ENCODE results near the gene BRD3OS.

DNA sequence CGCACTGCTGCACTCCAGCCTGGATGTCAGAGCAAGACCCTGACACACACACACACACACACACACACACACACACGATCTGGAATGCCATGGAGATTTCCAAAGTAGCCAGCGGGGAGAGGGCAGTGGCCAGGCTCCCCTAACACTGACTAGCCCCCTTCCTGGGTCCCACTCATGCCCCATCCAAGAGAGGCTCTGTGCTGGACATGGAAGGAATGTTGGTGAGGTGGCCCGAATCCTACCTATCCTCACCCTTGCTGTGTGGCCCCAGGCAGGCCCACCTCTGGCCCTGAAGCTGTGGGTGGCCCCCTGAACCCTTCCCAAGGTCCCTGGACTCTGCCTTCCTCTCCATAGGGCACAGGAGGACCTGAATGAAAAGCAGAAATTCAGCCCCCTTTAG, 35.3 kb downstream of the BRD3OS start:
- TF ChIP-seq, protein P1, sequence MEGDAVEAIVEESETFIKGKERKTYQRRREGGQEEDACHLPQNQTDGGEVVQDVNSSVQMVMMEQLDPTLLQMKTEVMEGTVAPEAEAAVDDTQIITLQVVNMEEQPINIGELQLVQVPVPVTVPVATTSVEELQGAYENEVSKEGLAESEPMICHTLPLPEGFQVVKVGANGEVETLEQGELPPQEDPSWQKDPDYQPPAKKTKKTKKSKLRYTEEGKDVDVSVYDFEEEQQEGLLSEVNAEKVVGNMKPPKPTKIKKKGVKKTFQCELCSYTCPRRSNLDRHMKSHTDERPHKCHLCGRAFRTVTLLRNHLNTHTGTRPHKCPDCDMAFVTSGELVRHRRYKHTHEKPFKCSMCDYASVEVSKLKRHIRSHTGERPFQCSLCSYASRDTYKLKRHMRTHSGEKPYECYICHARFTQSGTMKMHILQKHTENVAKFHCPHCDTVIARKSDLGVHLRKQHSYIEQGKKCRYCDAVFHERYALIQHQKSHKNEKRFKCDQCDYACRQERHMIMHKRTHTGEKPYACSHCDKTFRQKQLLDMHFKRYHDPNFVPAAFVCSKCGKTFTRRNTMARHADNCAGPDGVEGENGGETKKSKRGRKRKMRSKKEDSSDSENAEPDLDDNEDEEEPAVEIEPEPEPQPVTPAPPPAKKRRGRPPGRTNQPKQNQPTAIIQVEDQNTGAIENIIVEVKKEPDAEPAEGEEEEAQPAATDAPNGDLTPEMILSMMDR (IDR thresholded peaks at IDR 0.05), result no peak
- no peak for TF ChIP-seq POLR2A (IDR thresholded peaks at IDR 0.05)

All from adrenal gland (tissue), 5 donors.